KOPT-K1 (cell line): ENCODE measurements around the gene TEP1.
"Not testable (repeated sequence)": the region's sequence is repeated elsewhere in the genome, so short reads cannot be mapped to it uniquely, and the experiment has no call there.

Experiments used
- H3K27ac ChIP-seq: fragments of 200-600 bp; sonication (generic); 2 replicates; pipeline ENCODE4 v1.5.1; 2016; ENCODE audit warnings: antibody characterized with exemption, mild to moderate bottlenecking, low read depth, low read length; ENCODE audit not compliant: poor library complexity, severe bottlenecking
- H3K36me3 ChIP-seq: fragments of 200-600 bp; sonication (generic); 2 replicates; pipeline ENCODE4 v1.5.1; 2017; ENCODE audit warnings: antibody characterized with exemption, mild to moderate bottlenecking, low read length, moderate library complexity; ENCODE audit not compliant: insufficient read depth
- H3K9me3 ChIP-seq: fragments of 200-600 bp; sonication (generic); 2 replicates; pipeline ENCODE4 v1.5.1; 2017; ENCODE audit warnings: antibody characterized with exemption, low read length, mild to moderate bottlenecking; ENCODE audit not compliant: insufficient read depth, poor library complexity, severe bottlenecking

The TEP1 gene

DNA sequence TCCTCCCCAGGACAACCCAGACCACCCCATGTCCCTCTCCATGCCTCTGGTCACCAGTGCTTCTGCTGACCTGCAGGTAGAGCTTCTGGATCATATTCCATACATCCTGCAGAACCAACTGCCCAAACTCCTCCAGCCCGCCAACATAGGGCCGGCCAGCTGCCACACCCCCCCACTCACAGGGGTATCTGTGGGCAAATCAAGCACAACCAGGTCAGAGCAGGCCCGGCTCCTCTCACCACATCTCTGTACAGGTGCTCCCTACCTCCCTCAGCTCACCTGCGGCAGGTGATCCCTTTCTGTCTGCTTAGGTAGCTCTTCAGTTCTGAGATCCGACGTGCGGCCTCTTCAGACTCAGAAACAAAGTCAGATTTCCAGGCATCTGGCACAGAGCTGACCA, 29.0 kb downstream of the TEP1 start:
- Histone ChIP-seq H3K9me3 (no peaks in the 10 kb centered on the region), H3K36me3 (peaks cover 98% of the 10 kb centered on the region), H3K27ac (no peak overlapping the region)

DNA sequence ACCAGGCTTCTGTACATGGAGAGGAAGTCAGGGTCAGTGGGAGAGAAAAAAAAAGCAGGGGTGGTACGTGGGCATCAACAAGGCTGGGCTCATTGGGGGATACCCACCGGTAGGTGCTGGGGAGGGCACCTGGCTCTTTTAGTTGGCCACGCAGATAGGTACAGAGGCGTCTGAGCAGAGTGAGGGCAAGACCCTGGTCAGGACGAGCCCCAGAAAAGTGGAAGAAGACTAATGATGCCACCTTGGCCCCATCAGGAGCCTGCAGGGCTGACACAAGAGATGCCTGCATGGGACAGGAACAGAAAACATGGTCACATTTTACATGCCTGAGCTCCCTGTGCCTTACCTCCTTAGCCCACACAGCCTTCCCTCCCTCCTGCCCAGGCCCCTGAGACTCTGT, 29.7 kb downstream of the TEP1 start:
- Histone ChIP-seq H3K27ac (no peak overlapping the region), H3K36me3 (peaks cover 98% of the 10 kb centered on the region), H3K9me3 (no peaks in the 10 kb centered on the region)

DNA sequence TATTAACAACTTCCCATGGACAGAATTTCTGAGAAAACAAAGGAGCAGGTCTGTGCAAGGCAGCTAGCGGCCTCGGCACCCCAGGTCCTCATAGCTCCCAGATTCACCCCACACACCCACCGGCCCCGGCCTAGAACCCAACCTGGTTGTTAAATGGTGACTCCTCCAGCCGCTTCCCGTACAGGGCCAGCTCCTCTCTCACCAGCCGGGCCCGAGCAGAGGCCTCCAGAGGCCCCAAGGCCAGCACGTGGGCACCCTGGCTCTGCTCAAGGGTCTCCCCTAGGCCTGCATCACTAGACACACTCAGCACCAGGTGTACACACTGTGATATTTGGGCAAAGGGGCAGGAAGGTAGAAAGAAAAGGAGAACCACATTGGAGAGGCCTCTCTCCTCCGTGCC, 30.3 kb downstream of the TEP1 start:
- no peaks in the 10 kb centered on the region for H3K9me3 ChIP-seq
- H3K27ac ChIP-seq: no peak overlapping the region

DNA sequence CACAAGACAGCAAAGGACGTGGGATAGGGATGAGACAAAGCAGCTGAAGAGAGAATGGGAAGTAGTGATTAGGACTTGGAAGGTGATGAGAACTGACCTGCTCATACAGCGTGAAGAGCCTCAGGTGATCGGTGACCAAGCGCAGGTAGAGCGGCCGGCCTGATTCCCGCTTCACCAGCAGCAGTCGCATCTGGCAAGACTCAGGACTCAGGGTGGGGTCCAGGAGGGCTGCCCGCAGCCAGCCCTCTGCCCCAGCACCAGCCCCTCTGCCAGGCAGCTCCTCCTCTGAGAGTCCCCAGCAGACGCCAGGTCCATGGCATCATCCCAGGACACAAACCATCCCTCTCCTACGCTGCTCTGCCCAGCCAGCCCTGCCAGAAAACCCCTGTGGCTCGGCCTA, 30.8 kb downstream of the TEP1 start:
- Histone ChIP-seq H3K27ac (no peak overlapping the region), H3K36me3 (peaks cover 98% of the 10 kb centered on the region), H3K9me3 (no peaks in the 10 kb centered on the region)

More for the DNA sequence above, 30.3 kb downstream of the TEP1 start:
- H3K36me3 ChIP-seq: peaks cover 98% of the 10 kb centered on the region

DNA sequence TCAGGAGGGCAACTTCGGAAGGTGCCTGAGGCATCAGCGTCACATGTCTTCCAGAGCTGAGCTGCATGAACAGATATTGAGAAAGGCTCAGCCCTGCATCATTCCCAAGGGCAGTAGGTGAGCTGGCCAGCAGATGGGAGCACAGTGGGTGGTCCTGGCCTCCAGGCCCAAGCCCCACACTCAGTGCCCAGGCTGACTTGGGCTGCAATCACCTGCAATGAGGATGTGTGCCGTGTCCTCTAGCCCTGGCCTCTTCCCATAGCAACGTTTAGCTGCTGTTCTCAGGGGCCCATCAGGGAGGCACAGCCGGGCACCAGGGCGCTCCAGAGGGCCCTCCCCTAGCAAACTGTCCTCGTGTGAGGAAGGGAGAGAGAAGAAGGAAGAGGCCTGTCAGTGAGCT, 32.0 kb downstream of the TEP1 start:
- Histone ChIP-seq H3K9me3 (no peaks in the 10 kb centered on the region), H3K27ac (no peak overlapping the region), H3K36me3 (peaks cover 98% of the 10 kb centered on the region)

DNA sequence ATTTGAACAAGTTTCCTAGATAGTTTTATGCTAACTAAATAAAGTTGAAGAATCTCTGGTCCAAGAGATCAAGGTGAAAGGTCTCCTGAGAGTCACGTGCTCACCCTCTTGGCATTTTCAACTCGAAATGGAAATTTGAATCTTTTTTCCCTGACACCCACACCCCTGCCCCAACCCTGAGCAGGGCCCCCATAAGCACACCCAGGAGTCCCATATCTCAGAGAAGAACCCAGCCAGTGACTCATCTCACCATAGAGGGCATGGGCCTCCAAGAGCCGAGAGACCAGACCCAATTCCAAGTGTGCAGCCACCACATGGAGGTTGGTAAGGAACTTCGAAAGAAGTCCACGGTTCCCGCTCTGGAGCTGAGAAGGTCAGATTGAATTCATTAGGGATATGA, 32.6 kb downstream of the TEP1 start:
- Histone ChIP-seq H3K36me3 (peaks cover 98% of the 10 kb centered on the region), H3K9me3 (no peaks in the 10 kb centered on the region), H3K27ac (no peak overlapping the region)

DNA sequence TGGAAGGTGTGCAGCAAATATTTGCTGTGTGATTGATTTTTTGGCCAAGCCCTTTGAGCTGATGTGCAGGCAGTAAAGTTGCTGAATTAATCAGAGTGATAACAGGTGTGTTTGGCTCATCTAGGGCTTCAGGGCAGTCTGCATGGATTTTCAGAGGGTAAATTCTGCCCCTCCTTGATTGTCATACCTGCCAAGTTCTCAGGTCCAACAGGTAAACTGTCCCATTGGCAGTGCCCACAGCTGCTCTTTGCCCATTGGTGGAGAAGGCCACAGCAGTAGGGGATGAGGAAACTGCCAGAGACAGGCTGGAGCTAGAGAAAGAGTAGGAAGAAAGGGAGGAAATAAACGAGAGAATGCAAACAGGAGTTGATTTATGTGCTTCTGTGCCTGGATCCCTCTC, 33.6 kb downstream of the TEP1 start:
- H3K9me3 ChIP-seq: no peaks in the 10 kb centered on the region
- H3K36me3 ChIP-seq: peaks cover 99% of the 10 kb centered on the region
- no peak overlapping the region for H3K27ac ChIP-seq

DNA sequence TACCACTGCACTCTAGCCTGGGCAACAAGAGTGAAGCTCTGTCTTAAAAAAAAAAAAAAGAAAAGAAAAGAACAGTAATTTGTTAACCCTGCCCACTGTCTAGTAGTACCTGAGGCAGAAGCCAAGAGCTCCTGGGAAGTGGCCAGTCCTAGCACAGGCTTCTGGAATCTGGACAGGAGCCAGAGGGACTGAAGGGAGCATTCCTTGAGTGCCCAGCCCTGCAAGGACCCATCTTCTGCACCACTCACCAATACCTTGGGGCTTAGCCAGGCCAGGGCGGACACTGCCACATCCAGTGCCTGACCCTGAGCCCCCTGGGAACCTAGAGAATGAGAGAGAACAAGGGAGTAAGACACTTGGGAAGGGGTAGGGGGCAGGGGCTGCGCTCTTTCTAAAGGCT, 36.1 kb downstream of the TEP1 start:
- H3K27ac ChIP-seq: no peak overlapping the region
- no peaks in the 10 kb centered on the region for H3K9me3 ChIP-seq
- H3K36me3 ChIP-seq: peaks cover 98% of the 10 kb centered on the region

DNA sequence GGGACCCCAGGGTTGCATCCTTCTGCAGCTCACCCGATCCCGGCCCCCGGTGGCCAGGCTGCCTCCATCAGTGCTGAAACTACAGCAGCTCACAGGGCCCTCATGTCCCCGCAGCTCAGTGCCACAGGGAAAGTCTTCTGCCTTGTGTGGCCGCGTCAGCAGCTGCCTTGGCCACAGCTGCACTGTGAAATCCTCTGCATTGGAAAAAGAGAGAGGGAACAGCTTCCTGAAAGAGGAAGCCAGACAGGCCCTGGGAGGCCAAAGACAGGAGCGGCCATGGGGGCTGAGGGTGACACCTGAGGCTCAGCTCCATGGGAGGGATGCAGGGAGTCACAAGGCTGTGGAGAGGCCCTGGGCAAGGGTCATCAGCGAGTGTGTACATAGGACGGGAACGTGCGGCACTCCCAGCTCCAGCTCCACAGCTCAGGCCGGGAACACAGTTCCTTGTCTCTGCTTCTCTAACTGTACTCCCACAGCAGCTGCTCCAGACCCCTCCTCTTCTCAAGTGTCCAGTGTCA, 37.2 kb downstream of the TEP1 start:
- no peaks in the 10 kb centered on the region for H3K9me3 ChIP-seq
- no peak overlapping the region for H3K27ac ChIP-seq
- H3K36me3 ChIP-seq: peaks cover 98% of the 10 kb centered on the region

DNA sequence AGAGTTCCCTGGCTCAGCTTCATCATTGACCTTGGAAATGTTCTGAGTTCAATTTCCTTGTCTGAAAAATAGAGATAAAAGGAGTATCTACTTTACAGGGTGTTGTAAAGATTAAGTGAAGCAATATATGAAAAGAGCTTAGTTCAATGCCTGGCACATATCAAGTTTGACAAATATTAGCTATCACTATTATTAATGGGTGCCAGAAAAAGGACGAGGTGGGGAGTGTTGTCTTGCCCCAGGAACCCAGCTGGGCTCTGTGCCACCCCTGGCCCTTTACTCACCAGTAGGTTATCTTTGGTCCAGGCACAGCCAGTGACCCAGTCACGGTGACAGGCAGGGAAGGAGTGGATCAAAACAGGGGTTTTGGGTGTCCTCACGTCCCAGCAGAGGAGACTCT, 37.8 kb downstream of the TEP1 start:
- Histone ChIP-seq H3K9me3 (no peaks in the 10 kb centered on the region), H3K36me3 (peaks cover 98% of the 10 kb centered on the region), H3K27ac (no peak overlapping the region)

DNA sequence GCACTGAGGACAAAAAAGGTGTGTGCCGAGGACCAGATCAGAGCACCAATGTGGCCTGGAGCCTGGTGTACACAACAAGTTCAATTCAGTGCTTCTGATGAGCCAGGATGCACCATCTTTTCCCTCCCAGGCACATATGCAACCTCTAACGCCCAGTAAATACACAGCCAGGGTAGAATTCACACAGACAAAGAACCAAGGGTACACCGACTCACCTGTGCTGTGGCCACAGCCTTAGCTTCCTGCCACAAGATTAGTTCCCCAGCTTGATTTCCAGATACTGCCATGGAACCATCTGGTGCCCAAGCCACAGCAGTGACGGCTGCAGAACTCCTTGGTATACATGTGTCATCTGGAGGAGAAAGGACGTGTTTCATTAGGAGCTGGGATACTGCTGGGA, 40.5 kb downstream of the TEP1 start:
- Histone ChIP-seq H3K9me3 (no peaks in the 10 kb centered on the region), H3K27ac (no peak overlapping the region), H3K36me3 (peaks cover 96% of the 10 kb centered on the region)

DNA sequence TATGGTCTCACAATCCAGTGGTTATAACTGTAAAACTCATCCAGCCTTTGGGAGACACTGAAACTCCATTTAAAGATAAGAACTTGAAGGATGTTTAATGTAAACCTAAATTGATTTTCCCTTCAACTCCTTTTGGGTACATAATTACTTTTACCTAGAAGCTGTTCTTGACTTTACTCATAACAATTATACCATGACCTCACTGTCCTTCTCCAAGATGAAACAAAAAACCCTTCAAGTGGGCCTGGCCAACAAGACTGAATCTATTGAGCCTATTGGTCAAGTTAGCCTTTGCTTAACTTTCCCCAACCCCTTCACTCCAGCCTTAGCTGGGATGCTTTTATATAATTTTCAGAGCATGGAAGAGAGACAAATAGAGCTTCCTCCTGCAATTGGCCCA, 47.4 kb downstream of the TEP1 start:
- Histone ChIP-seq H3K27ac (no peak overlapping the region), H3K9me3 (no peaks in the 10 kb centered on the region), H3K36me3 (peaks cover 59% of the 10 kb centered on the region)

DNA sequence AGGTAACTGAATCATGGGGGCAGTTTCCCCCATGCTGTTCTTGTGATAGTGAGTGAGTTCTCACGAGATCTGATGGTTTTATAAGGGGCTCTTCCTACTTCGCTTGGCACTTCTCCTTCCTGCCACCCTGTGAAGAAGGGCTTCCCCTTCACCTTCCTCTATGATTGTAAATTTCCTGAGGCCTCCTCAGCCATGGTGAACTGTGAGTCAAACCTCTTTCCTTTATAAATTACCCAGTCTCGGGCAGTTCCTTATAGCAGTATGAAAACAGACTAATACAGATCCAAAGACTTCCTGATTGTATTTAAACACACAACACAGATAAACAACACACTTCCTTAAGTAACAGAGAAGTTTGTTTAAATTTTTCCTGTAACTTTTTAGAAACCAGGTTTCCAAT, 54.8 kb downstream of the TEP1 start:
- H3K36me3 ChIP-seq: peaks cover 64% of the 10 kb centered on the region
- not testable (repeated sequence) for H3K9me3 ChIP-seq, H3K27ac ChIP-seq

DNA sequence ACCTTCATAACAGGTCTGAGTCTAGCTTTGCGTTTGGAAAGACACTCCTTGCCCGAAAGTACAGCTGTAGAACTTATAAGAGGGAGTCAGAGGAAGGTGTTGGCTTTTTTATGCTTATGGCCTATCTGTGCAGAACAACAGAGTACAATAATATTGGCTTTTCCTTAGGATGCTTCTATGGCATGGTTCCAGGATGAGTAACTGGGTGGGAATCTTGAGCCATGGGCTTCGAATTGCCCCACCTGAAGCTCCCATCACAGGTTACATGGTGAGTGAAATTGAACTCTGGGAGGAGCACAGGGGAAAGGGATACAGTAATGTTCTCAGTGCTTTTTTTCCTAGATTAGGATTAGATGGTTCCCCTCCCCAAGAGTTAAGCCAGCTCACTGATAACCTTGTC, 56.9 kb downstream of the TEP1 start:
- Histone ChIP-seq H3K36me3 (peaks cover 80% of the 10 kb centered on the region), H3K9me3 (no peaks in the 10 kb centered on the region), H3K27ac (no peak overlapping the region)

DNA sequence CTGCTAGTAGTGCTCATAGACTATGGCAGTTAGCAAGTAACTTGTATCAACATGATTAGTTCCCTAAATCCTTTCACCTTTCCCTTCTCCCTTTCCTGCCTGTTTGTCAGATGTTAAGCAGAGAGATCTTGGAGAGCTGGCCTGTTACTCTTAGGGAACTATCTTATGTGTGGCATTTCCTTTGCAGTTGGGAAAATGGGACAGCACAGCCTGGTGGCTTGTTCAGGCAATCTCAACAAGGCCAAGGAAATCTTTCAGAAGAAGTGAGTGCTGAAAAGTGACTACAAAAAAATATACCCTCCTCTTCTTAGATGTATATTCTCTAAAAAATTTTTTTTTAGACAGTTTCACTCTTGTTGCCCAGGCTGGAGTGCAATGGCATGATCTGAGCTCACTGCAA, 62.4 kb downstream of the TEP1 start:
- Histone ChIP-seq H3K36me3 (peaks cover 97% of the 10 kb centered on the region), H3K27ac (no peak overlapping the region)

DNA sequence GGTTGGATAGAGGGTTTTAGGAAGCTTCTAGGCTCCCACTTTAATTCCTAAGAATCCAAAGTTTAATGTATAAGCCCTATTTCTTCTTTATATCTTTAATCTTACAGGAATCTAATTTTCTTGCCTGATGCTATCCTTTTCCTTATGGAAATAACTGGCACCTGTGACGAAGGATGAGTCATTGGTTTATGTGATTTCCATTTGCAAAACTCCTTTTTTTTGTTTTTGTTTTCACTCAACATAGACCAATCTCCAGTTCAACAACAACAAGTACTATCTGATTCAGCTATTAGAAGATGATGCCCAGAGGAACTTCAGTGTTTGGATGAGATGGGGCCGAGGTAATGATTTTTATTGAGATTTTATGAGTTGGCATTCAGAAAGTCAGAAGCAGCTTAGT, 63.0 kb downstream of the TEP1 start:
- Histone ChIP-seq H3K27ac (no peak overlapping the region), H3K36me3 (peaks cover 98% of the 10 kb centered on the region), H3K9me3 (no peaks in the 10 kb centered on the region)

More for the DNA sequence above, 62.4 kb downstream of the TEP1 start:
- H3K9me3 ChIP-seq: no peaks in the 10 kb centered on the region

DNA sequence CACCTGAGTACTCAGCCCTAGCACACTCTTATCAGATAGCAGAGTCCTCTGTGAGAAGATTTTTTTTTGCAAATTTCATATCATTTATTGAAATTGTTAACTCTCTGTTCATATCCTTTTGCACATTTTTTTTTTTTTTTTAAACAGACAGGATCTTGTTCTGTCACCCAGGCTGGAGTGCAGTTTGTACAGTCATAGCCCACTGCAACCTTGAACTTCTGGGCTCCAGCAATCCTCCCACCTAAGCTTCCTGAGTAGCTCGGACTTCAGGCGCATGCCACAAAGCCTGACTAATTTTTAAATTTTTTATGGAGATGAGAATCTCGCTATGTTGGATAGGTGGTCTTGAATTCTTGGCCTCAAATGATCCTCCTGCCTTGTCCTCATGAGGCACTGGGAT, 65.6 kb downstream of the TEP1 start:
- Histone ChIP-seq H3K27ac (no peak overlapping the region), H3K36me3 (peaks cover 78% of the 10 kb centered on the region), H3K9me3 (no peaks in the 10 kb centered on the region)
